Thymus (tissue), 11 donors: Measurements from ENCODE around the gene FJX1. TPM values are rescaled to one million over a fixed set of nuclear protein-coding genes. Genes with fewer than 3 reads are reported as not detected.
A peak's percentile ranks its signal among the peaks of the same experiment; 100 is the strongest.

Source experiments
- DNase-seq, 9 donors: peaks; one replicate each; pipeline ENCODE4 v3.0.0-alpha.2; 2013; ENCODE audit warnings: low spot score in 9 of 9, low read depth in 6 of 9, missing footprints in 1 of 9
- H3K27ac ChIP-seq, 2 donors: one replicate each; pipeline ENCODE4 v1.5.1; 2013; ENCODE audit warnings: control low read depth in 1 of 2, low read depth in 1 of 2, low read length in 1 of 2, mild to moderate bottlenecking in 1 of 2, moderate library complexity in 1 of 2
- H3K27me3 ChIP-seq, 2 donors: one replicate each; pipeline ENCODE4 v1.5.1; 2013; ENCODE audit warnings: low read length in 1 of 2; ENCODE audit not compliant: control insufficient read depth in 2 of 2, insufficient read depth in 1 of 2
- H3K36me3 ChIP-seq, 2 donors: one replicate each; pipeline ENCODE4 v1.5.1; 2013; ENCODE audit warnings: low read length in 1 of 2, mild to moderate bottlenecking in 1 of 2, moderate library complexity in 1 of 2; ENCODE audit not compliant: control insufficient read depth in 2 of 2, insufficient read depth in 2 of 2
- H3K4me1 ChIP-seq, 2 donors: one replicate each; pipeline ENCODE4 v1.5.1; 2013; ENCODE audit warnings: low read length in 2 of 2; ENCODE audit not compliant: control insufficient read depth in 2 of 2, insufficient read depth in 2 of 2
- H3K4me3 ChIP-seq, 2 donors: one replicate each; pipeline ENCODE4 v1.5.1; 2013; ENCODE audit warnings: low read length in 2 of 2, control low read depth in 1 of 2, mild to moderate bottlenecking in 1 of 2
- H3K9me3 ChIP-seq, 2 donors: one replicate each; pipeline ENCODE4 v1.5.1; 2013; ENCODE audit warnings: low read length in 1 of 2, mild to moderate bottlenecking in 1 of 2; ENCODE audit not compliant: control insufficient read depth in 2 of 2, insufficient read depth in 1 of 2
- WGBS: extraction: QIAGEN DNeasy Blood & Tissue Kit; methylation state at CpG from one replicate; pipeline ENCODE4 v1.1.7; 2013; 5-methylcytosine and 5-hydroxymethylcytosine counted together
- polyA plus RNA-seq: library from polyadenylated mRNA; stranded (reverse); fragments of 200-250 nt; gene quantifications from one replicate; pipeline ENCODE4 v1.2.3, GENCODE V29; 2013
- total RNA-seq: library from RNA; stranded (reverse); fragments of 120-200 nt; gene quantifications from one replicate; pipeline ENCODE4 v1.2.4, GENCODE V29; 2013
- donor health status: healthy.

Gene FJX1
- total and polyA plus RNA-seq, 2 donors = 3.8 to 4.2 TPM

DNA sequence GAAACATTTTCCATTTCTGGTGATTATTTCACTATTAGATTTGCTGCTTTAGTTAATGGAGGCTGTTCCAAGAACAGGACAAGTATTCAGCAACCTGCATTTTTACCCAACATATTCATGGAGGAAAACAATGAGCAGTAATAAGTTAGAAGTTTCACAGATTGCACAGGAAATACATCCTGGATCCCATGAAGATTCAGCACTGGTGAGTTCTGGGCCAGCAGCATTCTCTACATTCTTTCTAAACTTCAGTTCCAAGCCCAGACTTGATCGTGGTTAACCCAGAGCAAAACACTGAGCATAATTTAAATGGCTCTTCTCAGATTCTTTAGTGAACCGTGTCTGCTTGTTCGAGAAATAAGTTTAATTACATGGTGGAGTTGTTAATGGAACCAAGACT, 3.8 kb downstream of the FJX1 start:
- Histone ChIP-seq H3K9me3 (peaks cover 0 to 6% of the 10 kb centered on the region in 2 donors), H3K36me3 (no peaks in the 10 kb centered on the region), H3K27me3 (peaks cover 30 to 48% of the 10 kb centered on the region in 2 donors), H3K27ac (no peak overlapping the region), H3K4me3 (no peak overlapping the region), H3K4me1 (peaks cover 9 to 23% of the 10 kb centered on the region in 2 donors)
- 86% methylated on average over 3 of the region's 3 CpGs for WGBS
- DNase-seq = peak in 1 of 9 donors; percentile 6

DNA sequence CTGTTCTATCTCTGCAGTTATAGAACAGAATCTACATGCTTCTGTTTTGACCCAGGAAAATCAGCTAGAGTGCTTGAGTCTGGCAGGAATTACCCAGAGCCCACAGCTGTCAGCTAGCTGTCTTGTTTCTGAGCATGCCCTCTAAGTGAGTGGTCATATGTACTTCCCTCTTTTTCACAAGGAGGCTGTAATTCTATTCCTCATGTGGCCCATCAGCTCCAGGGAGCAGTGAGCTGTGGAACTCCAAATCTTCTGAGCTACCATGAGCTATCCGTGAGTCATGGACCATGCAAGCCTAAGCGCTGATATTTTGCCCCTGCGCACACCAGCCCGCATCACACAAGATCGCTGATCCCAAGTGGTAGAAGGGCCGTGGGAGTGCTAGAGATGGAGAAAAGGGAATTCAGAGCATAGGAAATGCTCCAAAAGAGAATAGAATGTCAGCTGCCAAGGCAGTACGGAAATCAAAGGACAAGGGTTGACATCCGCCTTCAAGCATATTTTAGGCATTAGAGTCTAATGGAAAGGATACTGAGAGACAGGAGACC, 5.4 kb downstream of the FJX1 start:
- no peak for DNase-seq
- no peak overlapping the region for H3K27ac ChIP-seq
- H3K4me3 ChIP-seq = no peak overlapping the region
- H3K4me1 ChIP-seq = peaks cover 8 to 14% of the 10 kb centered on the region in 2 donors
- peaks cover 20 to 32% of the 10 kb centered on the region in 2 donors for H3K27me3 ChIP-seq
- H3K36me3 ChIP-seq = no peaks in the 10 kb centered on the region
- H3K9me3 ChIP-seq = peaks cover 0 to 6% of the 10 kb centered on the region in 2 donors
- 92% methylated on average over 8 of the region's 8 CpGs for WGBS

GRCh38 chr11:35624316-35624715, 6.1 kb downstream of the FJX1 start:
- 97% methylated on average over 2 of the region's 2 CpGs for WGBS
- H3K27ac ChIP-seq = no peak overlapping the region
- H3K9me3 ChIP-seq = peaks cover 0 to 6% of the 10 kb centered on the region in 2 donors
- no peaks in the 10 kb centered on the region for H3K36me3 ChIP-seq
- peaks cover 16 to 26% of the 10 kb centered on the region in 2 donors for H3K27me3 ChIP-seq
- no peak overlapping the region for H3K4me3 ChIP-seq
- peaks cover 2 to 10% of the 10 kb centered on the region in 2 donors for H3K4me1 ChIP-seq
- no peak for DNase-seq

GRCh38 chr11:35624781-35625180, 6.5 kb downstream of the FJX1 start:
- peaks cover 0 to 7% of the 10 kb centered on the region in 2 donors for H3K4me1 ChIP-seq
- no peaks in the 10 kb centered on the region for H3K36me3 ChIP-seq
- H3K27me3 ChIP-seq = peaks cover 11 to 21% of the 10 kb centered on the region in 2 donors
- H3K27ac ChIP-seq = no peak overlapping the region
- peaks cover 0 to 5% of the 10 kb centered on the region in 2 donors for H3K9me3 ChIP-seq
- no peak overlapping the region for H3K4me3 ChIP-seq
- no peak for DNase-seq

DNA sequence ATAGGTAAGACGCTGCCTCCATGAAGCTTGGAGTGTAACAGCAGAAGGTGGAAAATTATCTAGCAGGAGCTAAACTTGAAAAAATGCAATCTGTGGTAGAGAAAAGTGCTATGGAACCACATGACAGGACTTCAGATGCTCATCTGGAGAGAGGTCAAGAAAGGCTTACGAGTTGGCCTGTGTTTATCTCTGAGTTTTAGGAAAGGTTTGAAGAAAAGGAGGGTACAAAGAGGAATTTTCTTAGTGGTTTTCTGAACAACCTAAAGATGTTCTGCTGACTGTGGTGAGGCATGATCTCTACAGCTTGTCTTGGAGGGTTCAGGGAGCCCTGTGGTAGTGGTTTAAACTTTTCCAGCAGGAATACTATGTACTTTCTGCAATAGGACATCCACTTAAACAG, 8.2 kb downstream of the FJX1 start:
- no peak for DNase-seq
- Histone ChIP-seq H3K9me3 (no peaks in the 10 kb centered on the region), H3K36me3 (no peaks in the 10 kb centered on the region), H3K4me3 (no peak overlapping the region), H3K27me3 (peaks cover 2 to 9% of the 10 kb centered on the region in 2 donors), H3K4me1 (no peaks in the 10 kb centered on the region), H3K27ac (no peak overlapping the region)
- 90% methylated on average over 2 of the region's 2 CpGs for WGBS

GRCh38 chr11:35629511-35629910, 11.3 kb downstream of the FJX1 start:
- Histone ChIP-seq H3K4me3 (no peak overlapping the region), H3K36me3 (no peaks in the 10 kb centered on the region), H3K4me1 (no peaks in the 10 kb centered on the region), H3K27me3 (no peaks in the 10 kb centered on the region), H3K27ac (no peak overlapping the region), H3K9me3 (no peaks in the 10 kb centered on the region)
- 98% methylated on average over 4 of the region's 4 CpGs for WGBS
- no peak for DNase-seq

DNA sequence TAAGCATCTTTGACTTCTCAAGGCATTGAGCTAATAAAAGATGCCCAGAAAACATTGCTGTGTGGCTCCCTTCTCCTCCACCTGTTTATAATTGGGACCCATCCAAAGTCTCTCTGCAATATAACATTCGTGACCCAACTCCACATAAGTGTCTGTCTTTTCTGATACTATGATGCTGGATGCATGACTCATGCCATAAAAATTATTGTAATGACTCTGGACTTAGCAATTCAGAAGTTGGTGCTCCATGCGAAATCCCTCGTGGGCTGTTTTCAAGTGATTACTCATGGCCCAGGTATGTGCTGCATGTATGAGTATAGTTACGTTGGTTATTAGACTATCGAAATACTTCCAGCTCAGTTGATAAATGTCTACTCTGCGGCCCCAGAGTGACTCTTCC, 11.7 kb downstream of the FJX1 start:
- Histone ChIP-seq H3K9me3 (no peaks in the 10 kb centered on the region), H3K27me3 (no peaks in the 10 kb centered on the region), H3K4me1 (no peaks in the 10 kb centered on the region), H3K27ac (no peak overlapping the region), H3K36me3 (no peaks in the 10 kb centered on the region), H3K4me3 (no peak overlapping the region)
- 96% methylated on average over 6 of the region's 6 CpGs for WGBS
- no peak for DNase-seq

DNA sequence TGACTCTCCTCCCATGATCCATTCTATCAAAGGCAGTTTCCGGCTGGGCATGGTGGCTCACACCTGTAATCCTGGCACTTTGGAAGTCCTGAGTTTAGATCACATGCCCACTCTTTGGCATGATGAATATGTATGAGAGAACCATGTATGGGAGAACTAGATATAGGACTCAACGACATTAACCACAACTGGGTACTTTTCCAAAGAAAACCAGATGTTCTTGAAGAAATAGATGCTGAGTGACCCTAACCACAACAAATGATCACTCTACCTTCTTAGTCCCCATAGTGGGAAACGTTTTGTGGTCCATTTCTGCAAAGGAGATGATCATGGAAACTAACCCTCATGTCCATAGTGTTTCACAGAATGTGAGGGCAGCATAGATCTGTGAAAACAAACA, 13.6 kb downstream of the FJX1 start:
- Histone ChIP-seq H3K36me3 (no peaks in the 10 kb centered on the region), H3K4me1 (no peaks in the 10 kb centered on the region), H3K27me3 (no peaks in the 10 kb centered on the region), H3K27ac (no peak overlapping the region), H3K4me3 (no peak overlapping the region), H3K9me3 (no peaks in the 10 kb centered on the region)
- DNase-seq = no peak
- WGBS = 73% methylated on average over 3 of the region's 3 CpGs

GRCh38 chr11:35632301-35632700, 14.0 kb downstream of the FJX1 start:
- H3K36me3 ChIP-seq = no peaks in the 10 kb centered on the region
- no peak overlapping the region for H3K27ac ChIP-seq
- H3K4me3 ChIP-seq = no peak overlapping the region
- H3K4me1 ChIP-seq = no peaks in the 10 kb centered on the region
- peaks cover 0 to under 1% of the 10 kb centered on the region in 2 donors for H3K27me3 ChIP-seq
- DNase-seq = no peak
- 94% methylated on average over 1 of the region's 1 CpG for WGBS
- no peaks in the 10 kb centered on the region for H3K9me3 ChIP-seq
